GM12878 (cell line): Measurements from ENCODE around the gene OTOG. TPM values are rescaled to one million over a fixed set of nuclear protein-coding genes. Genes with fewer than 3 reads are reported as not detected.

ENCODE experiments used
- ATAC-seq: fragments of 200-7000 bp; cut with Tn5 transposase; 3 replicates; pipeline ENCODE4 v1.9.1; 2020; ENCODE audit warnings: mild to moderate bottlenecking, moderate library complexity
- BruUV-seq: library from RNA; stranded (reverse); fragments of 400-500 nt; replicated peaks from 2 replicates; lab custom pipeline; 2021; lab: Mats Ljungman, UMichigan
- CTCF ChIA-PET: fragments of 300-600 bp; sonication (Branson Sonifier 250); formaldehyde crosslinking; extraction: SDS; loops from one replicate; lab custom pipeline; 2021; ENCODE audit warnings: inconsistent platforms; lab: Yijun Ruan, JAX
- POLR2A ChIA-PET: fragments of 350-600 bp; formaldehyde crosslinking; extraction: SDS; loops from one replicate; lab custom pipeline; 2021; ENCODE audit warnings: inconsistent platforms; lab: Charles Lee
- RAD21 ChIA-PET: fragments of 300-600 bp; sonication (Branson Sonifier 250); formaldehyde crosslinking; loops from one replicate; lab custom pipeline; 2023; ENCODE audit warnings: antibody characterized with exemption; ENCODE audit not compliant: unreplicated experiment; lab: Charles Lee
- SMC1A ChIA-PET: fragments of 300-600 bp; sonication (Branson Sonifier 250); formaldehyde crosslinking; loops from one replicate; lab custom pipeline; 2023; ENCODE audit not compliant: unreplicated experiment, uncharacterized antibody; lab: Charles Lee
- DNase-seq: peaks from one replicate; pipeline ENCODE4 v3.0.0-alpha.2; 2011; ENCODE audit warnings: low read depth, low spot score
- FAIRE-seq: peaks from 3 replicates; lab custom pipeline; 2011; peaks lifted over from hg19 to GRCh38; lab: Jason Lieb, UNC
- H2AFZ ChIP-seq: 2 replicates; pipeline ENCODE4 v1.6.0; 2011; ENCODE audit warnings: low read depth, low read length, control low read depth; ENCODE audit not compliant: control insufficient read depth
- H3K27ac ChIP-seq: 2 replicates; pipeline ENCODE4 v1.5.1; 2011; ENCODE audit warnings: control low read depth; ENCODE audit not compliant: control insufficient read depth, insufficient read depth
- H3K27me3 ChIP-seq, 2 experiments: replicated peaks in 1 of 2; 2 replicates each; pipeline versions ENCODE4 v1.6.0 to v1.6.1; 2011; ENCODE audit warnings: low read length in 1 of 2; ENCODE audit not compliant: control insufficient read depth in 2 of 2, insufficient read depth in 2 of 2
- H3K36me3 ChIP-seq, 2 experiments: 2 replicates each; pipeline ENCODE4 v1.5.1; 2011; ENCODE audit warnings: low read length in 1 of 2; ENCODE audit not compliant: control insufficient read depth in 2 of 2, insufficient read depth in 2 of 2
- H3K4me1 ChIP-seq: 2 replicates; pipeline ENCODE4 v1.6.1; 2011; ENCODE audit warnings: mild to moderate bottlenecking, low read length, moderate library complexity, mixed read lengths; ENCODE audit not compliant: control insufficient read depth, insufficient read depth
- H3K4me2 ChIP-seq: 2 replicates; pipeline ENCODE4 v1.6.0; 2011; ENCODE audit warnings: control low read depth; ENCODE audit not compliant: control insufficient read depth, insufficient read depth
- H3K4me3 ChIP-seq: fragments of 200-600 bp; sonication (generic); 2 replicates; pipeline ENCODE4 v1.5.1; 2016
- H3K79me2 ChIP-seq: 2 replicates; pipeline ENCODE4 v1.6.0; 2011; ENCODE audit warnings: low read length; ENCODE audit not compliant: control insufficient read depth, insufficient read depth
- H3K9ac ChIP-seq: 2 replicates; pipeline ENCODE4 v1.8.0; 2011; ENCODE audit warnings: low read length, control low read depth, mixed read lengths; ENCODE audit not compliant: control insufficient read depth, insufficient read depth
- H3K9me3 ChIP-seq: replicated peaks from 3 replicates; pipeline ENCODE4 v1.5.1; 2011; ENCODE audit warnings: mild to moderate bottlenecking, low read length; ENCODE audit not compliant: control insufficient read depth, insufficient read depth
- H4K20me1 ChIP-seq: 2 replicates; pipeline ENCODE4 v1.6.0; 2011; ENCODE audit not compliant: control insufficient read depth, insufficient read depth
- CHD2 ChIP-seq: IDR thresholded peaks from 2 replicates; pipeline ENCODE4 v1.6.1; 2011; ENCODE audit warnings: low read depth, low read length, improper control_type of control experiment, borderline replicate concordance
- DPF2 ChIP-seq: fragments of 450-650 bp; IDR thresholded peaks from 2 replicates; pipeline ENCODE4 v1.6.1; 2017; ENCODE audit warnings: mild to moderate bottlenecking
- ESRRA ChIP-seq: IDR thresholded peaks from 2 replicates; pipeline ENCODE4 v1.6.1; 2012; ENCODE audit warnings: mild to moderate bottlenecking, low read length, improper control_type of control experiment
- EZH2 ChIP-seq: IDR thresholded peaks from 2 replicates; pipeline ENCODE4 v1.6.1; 2012; ENCODE audit warnings: low read depth, mild to moderate bottlenecking, control low read depth, inconsistent platforms, low read length, borderline replicate concordance; ENCODE audit not compliant: control insufficient read depth
- FOS ChIP-seq: IDR thresholded peaks from 3 replicates; pipeline ENCODE4 v1.6.1; 2011; ENCODE audit warnings: borderline replicate concordance; ENCODE audit not compliant: insufficient read length; ENCODE audit errors: extremely low read depth
- KLF5 ChIP-seq: fragments of 450-650 bp; IDR thresholded peaks from 2 replicates; pipeline ENCODE4 v1.6.1; 2014; ENCODE audit warnings: mild to moderate bottlenecking; ENCODE audit not compliant: partially characterized antibody
- NR2C2 ChIP-seq: IDR thresholded peaks from 2 replicates; pipeline ENCODE4 v1.6.1; 2011; ENCODE audit warnings: borderline replicate concordance, low read depth; ENCODE audit not compliant: control insufficient read depth, insufficient read length
- RBBP5 ChIP-seq: fragments of 200-600 bp; sonication (generic); conservative IDR thresholded peaks from 2 replicates; pipeline ENCODE4 v1.6.1; 2016
- RCOR1 ChIP-seq: conservative IDR thresholded peaks from 2 replicates; pipeline ENCODE4 v1.6.1; 2012; ENCODE audit warnings: low read depth, low read length, improper control_type of control experiment
- ZNF622 ChIP-seq: fragments of 450-650 bp; IDR thresholded peaks from 2 replicates; pipeline ENCODE4 v1.6.1; 2017; ENCODE audit warnings: mild to moderate bottlenecking, inconsistent platforms
- ZSCAN29 ChIP-seq: fragments of 450-650 bp; IDR thresholded peaks from 2 replicates; pipeline ENCODE4 v1.6.1; 2017; ENCODE audit warnings: mild to moderate bottlenecking, moderate library complexity
- WGBS: methylation state at CpG from one replicate; pipeline ENCODE4 v1.1.6; 2016; ENCODE audit warnings: low lambda C conversion rate; ENCODE audit not compliant: insufficient replicate concordance, insufficient coverage; ENCODE audit errors: missing lambda C conversion rate; 5-methylcytosine and 5-hydroxymethylcytosine counted together
- in situ Hi-C: fragments of 300-500 bp; cut with MboI; formaldehyde crosslinking; loops from 9 replicates; pipeline ENCODE4 v1.14.3; 2018; ENCODE audit warnings: mixed read lengths
- intact Hi-C: fragments of 100-400 bp; cut with micrococcal nuclease; formaldehyde crosslinking; loops from one replicate; pipeline ENCODE4 v1.14.2; 2022; ENCODE audit not compliant: unreplicated experiment
- polyA plus RNA-seq, 11 experiments: library from polyadenylated mRNA; depleted of rRNA in 4 of 11; unstranded in 6 of 11; stranded (reverse) in 5 of 11; fragments of >200 nt; fragmentation: Nextera tagmentation in 4 of 11; fragmentation: Illumina TruSeq in 1 of 11; extraction: Ambion mirVana in 4 of 11; extraction: Trizol in 1 of 11; gene quantifications; 1 replicate in 1 of 11; 2 replicates in 10 of 11; pipeline versions ENCODE4 v1.2.1 to v1.2.3, GENCODE V29; 2011 to 2016; ENCODE audit warnings: inconsistent platforms in 2 of 11, missing spikeins in 2 of 11, low read depth in 1 of 11
- total RNA-seq, 4 experiments: library from RNA; depleted of rRNA in 3 of 4; stranded (reverse); fragments of >200 nt in 3 of 4; fragmentation: Illumina TruSeq in 1 of 4; extraction: Trizol in 1 of 4; gene quantifications; 2 replicates each; pipeline versions ENCODE4 v1.2.1 to v1.2.3, GENCODE V29; 2013 to 2021
- TF ChIP-seq, protein P1 (sequence below): IDR thresholded peaks from 2 replicates; pipeline ENCODE4 v1.6.1; 2011; ENCODE audit warnings: borderline replicate concordance, low read depth, mild to moderate bottlenecking, moderate library complexity, mixed read lengths, low read length; ENCODE audit not compliant: insufficient read depth; ENCODE audit errors: extremely low read length
- TF ChIP-seq, protein P2 (sequence below): fragments of 450-650 bp; IDR thresholded peaks from 2 replicates; pipeline ENCODE4 v1.6.1; 2018; ENCODE audit warnings: borderline replicate concordance, mild to moderate bottlenecking; ENCODE audit not compliant: partially characterized antibody
- TF ChIP-seq, protein P3 (sequence below): IDR thresholded peaks from 2 replicates; pipeline ENCODE4 v1.6.1; 2012; ENCODE audit warnings: low read length, inconsistent platforms
- TF ChIP-seq, protein P4 (sequence below): fragments of 450-650 bp; IDR thresholded peaks from 2 replicates; pipeline ENCODE4 v1.6.1; 2017; ENCODE audit warnings: mild to moderate bottlenecking

OTOG gene
- total and polyA plus RNA-seq, 10 of the 15 experiments (the other 5 are each of a cell fraction or from before 2014, with no cell fraction given), result not detected

DNA sequence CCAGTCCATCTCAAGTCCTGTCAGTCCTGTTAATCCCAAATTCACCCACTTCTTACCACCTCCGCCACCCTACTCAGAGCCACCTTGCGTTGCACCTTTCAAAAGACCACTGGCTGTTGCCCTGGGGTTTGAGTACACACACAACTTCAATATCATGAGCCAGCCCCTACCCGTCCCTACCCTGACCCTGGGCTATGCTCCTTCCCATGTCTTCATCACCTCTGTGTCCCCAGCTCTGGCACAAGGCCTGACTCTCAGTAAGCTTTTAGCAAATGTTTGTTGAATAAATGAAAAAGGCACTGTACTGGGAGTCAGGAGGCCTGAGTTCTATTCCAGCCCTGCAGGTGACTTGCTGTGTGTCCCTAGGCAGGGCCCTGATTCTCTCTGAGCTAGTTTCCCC lies 26.5 kb downstream of the OTOG start (continued):
- TF ChIP-seq, protein P1, sequence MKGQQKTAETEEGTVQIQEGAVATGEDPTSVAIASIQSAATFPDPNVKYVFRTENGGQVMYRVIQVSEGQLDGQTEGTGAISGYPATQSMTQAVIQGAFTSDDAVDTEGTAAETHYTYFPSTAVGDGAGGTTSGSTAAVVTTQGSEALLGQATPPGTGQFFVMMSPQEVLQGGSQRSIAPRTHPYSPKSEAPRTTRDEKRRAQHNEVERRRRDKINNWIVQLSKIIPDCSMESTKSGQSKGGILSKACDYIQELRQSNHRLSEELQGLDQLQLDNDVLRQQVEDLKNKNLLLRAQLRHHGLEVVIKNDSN, result no peak
- TF ChIP-seq, protein P2, sequence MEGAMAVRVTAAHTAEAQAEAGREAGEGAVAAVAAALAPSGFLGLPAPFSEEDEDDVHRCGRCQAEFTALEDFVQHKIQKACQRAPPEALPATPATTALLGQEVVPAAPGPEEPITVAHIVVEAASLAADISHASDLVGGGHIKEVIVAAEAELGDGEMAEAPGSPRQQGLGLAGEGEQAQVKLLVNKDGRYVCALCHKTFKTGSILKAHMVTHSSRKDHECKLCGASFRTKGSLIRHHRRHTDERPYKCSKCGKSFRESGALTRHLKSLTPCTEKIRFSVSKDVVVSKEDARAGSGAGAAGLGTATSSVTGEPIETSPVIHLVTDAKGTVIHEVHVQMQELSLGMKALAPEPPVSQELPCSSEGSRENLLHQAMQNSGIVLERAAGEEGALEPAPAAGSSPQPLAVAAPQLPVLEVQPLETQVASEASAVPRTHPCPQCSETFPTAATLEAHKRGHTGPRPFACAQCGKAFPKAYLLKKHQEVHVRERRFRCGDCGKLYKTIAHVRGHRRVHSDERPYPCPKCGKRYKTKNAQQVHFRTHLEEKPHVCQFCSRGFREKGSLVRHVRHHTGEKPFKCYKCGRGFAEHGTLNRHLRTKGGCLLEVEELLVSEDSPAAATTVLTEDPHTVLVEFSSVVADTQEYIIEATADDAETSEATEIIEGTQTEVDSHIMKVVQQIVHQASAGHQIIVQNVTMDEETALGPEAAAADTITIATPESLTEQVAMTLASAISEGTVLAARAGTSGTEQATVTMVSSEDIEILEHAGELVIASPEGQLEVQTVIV, result no peak
- TF ChIP-seq RBBP5, result no peak
- TF ChIP-seq NR2C2, result no peak
- no peak for TF ChIP-seq ESRRA
- no peak for TF ChIP-seq RCOR1
- TF ChIP-seq ZNF622, result no peak
- TF ChIP-seq, all 136 proteins: peak for 0

DNA sequence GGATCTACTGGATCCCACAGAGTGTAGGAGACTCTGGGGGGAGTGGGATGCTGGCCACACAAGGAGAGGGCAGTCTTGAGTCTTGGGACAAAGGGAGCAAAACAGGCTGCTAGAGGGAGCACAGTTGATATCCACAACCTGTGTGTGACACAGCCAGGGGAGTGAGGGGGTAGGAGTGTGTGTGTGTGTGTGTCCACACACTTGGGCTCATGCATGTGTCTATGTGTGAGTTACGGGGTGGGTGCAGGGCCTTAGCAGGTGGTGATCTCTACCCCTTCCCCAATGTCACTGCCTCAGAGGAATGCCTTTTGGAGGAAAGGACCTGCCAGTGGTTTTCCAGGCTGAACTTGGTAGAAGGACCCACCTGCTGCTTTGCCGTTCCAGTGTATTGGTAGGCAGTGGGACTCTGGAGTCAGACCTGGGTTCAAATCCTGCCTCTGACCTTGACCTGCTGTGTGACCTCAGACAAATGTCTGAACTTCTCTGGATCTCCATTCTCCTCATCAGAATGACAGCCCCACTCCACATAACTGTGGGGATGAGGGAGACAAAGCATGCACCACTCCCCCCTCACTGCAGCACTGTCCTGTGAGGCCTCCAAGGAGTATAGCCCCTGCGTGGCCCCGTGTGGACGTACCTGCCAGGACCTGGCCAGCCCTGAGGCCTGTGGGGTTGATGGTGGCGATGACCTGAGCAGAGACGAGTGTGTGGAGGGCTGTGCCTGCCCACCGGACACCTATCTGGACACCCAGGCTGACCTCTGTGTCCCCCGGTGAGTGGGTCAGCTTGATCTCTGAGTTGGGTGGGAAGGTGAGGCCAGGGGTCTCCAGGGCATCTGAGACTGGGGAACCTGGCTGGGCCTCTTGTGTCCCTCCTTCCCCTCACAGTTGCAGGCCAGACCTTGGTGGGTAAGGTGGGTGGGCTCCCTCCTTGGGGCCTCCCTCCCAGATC lies 27.4 kb downstream of the OTOG start:
- WGBS, result 11% methylated on average over 9 of the region's 9 CpGs
- Histone ChIP-seq H3K9me3 (no peaks in the 10 kb centered on the region), H3K27me3 (no peaks in the 10 kb centered on the region), H3K4me2 (no peak overlapping the region), H3K27ac (no peak overlapping the region), H2AFZ (no peak overlapping the region), H3K4me1 (no peaks in the 10 kb centered on the region), H3K79me2 (no peaks in the 10 kb centered on the region), H3K9ac (no peak overlapping the region), H3K4me3 (no peak overlapping the region), H4K20me1 (no peaks in the 10 kb centered on the region), H3K36me3 (no peaks in the 10 kb centered on the region)
- ChIA-PET SMC1A (interaction anchor here (0.8 kb wide), 1 partner anchor 10 kb away, joined by 3 read pairs; no protein-coding TSS in a partner anchor), POLR2A (no interaction called here), RAD21 (no interaction called here), CTCF (no interaction called here)
- in situ Hi-C loops (no loop called here), intact Hi-C loops (no loop called here)
- FAIRE-seq (no peak), ATAC-seq (no peak), DNase-seq (no peak)
- no TSS peak for BruUV-seq
- no peak for TF ChIP-seq EZH2
- no peak for TF ChIP-seq KLF5
- TF ChIP-seq DPF2, result no peak
- TF ChIP-seq, protein P3, sequence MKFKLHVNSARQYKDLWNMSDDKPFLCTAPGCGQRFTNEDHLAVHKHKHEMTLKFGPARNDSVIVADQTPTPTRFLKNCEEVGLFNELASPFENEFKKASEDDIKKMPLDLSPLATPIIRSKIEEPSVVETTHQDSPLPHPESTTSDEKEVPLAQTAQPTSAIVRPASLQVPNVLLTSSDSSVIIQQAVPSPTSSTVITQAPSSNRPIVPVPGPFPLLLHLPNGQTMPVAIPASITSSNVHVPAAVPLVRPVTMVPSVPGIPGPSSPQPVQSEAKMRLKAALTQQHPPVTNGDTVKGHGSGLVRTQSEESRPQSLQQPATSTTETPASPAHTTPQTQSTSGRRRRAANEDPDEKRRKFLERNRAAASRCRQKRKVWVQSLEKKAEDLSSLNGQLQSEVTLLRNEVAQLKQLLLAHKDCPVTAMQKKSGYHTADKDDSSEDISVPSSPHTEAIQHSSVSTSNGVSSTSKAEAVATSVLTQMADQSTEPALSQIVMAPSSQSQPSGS, result no peak
- TF ChIP-seq ZSCAN29, result no peak
- no peak for TF ChIP-seq FOS
- TF ChIP-seq, protein P4, sequence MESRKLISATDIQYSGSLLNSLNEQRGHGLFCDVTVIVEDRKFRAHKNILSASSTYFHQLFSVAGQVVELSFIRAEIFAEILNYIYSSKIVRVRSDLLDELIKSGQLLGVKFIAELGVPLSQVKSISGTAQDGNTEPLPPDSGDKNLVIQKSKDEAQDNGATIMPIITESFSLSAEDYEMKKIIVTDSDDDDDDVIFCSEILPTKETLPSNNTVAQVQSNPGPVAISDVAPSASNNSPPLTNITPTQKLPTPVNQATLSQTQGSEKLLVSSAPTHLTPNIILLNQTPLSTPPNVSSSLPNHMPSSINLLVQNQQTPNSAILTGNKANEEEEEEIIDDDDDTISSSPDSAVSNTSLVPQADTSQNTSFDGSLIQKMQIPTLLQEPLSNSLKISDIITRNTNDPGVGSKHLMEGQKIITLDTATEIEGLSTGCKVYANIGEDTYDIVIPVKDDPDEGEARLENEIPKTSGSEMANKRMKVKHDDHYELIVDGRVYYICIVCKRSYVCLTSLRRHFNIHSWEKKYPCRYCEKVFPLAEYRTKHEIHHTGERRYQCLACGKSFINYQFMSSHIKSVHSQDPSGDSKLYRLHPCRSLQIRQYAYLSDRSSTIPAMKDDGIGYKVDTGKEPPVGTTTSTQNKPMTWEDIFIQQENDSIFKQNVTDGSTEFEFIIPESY, result no peak
- TF ChIP-seq CHD2, result no peak
